HEK293 (cell line): Measurements from ENCODE around the gene CAT.

ENCODE experiments used
- CTCF ChIA-PET: fragments of 350-600 bp; formaldehyde crosslinking; extraction: SDS; loops from one replicate; lab custom pipeline; 2021; ENCODE audit warnings: antibody characterized with exemption; lab: Yijun Ruan, JAX
- POLR2A ChIA-PET: fragments of 300-600 bp; formaldehyde crosslinking; extraction: SDS; loops from one replicate; lab custom pipeline; 2020; ENCODE audit warnings: antibody characterized with exemption, inconsistent platforms; lab: Yijun Ruan, JAX
- H3K27ac ChIP-seq: fragments of 200-500 bp; sonication (Bioruptor generic); 2 replicates; pipeline ENCODE4 v1.5.1; 2014; ENCODE audit warnings: low read depth, low read length, control low read depth, inconsistent platforms; ENCODE audit errors: extremely low read depth
- H3K36me3 ChIP-seq, 2 experiments: fragments of 200-500 bp in 1 of 2; sonication (Bioruptor generic) in 1 of 2; 1 replicate in 1 of 2; 2 replicates in 1 of 2; pipeline ENCODE4 v1.5.1; 2014 to 2017; ENCODE audit warnings: inconsistent platforms in 2 of 2, low read length in 2 of 2; ENCODE audit not compliant: control insufficient read depth in 2 of 2, insufficient read depth in 1 of 2
- H3K4me1 ChIP-seq: fragments of 200-500 bp; sonication (Bioruptor generic); 2 replicates; pipeline ENCODE4 v1.5.1; 2014; ENCODE audit warnings: mild to moderate bottlenecking, low read length, inconsistent platforms; ENCODE audit not compliant: control insufficient read depth, insufficient read depth
- H3K4me3 ChIP-seq: 2 replicates; pipeline ENCODE4 v1.5.1; 2011; ENCODE audit warnings: low read depth, mild to moderate bottlenecking, control low read depth, low read length, moderate library complexity
- H3K9me3 ChIP-seq: fragments of 200-500 bp; sonication (Bioruptor generic); 2 replicates; pipeline ENCODE4 v1.5.1; 2014; ENCODE audit warnings: low read depth, low read length, inconsistent platforms; ENCODE audit not compliant: control insufficient read depth, insufficient read depth
- ATF2 ChIP-seq: fragments of 450-650 bp; formaldehyde crosslinking; IDR thresholded peaks from 2 replicates; pipeline ENCODE4 v1.5.1; 2016; ENCODE audit warnings: missing biosample characterization, missing genetic modification characterization, low read depth
- EGR2 ChIP-seq: fragments of 450-650 bp; formaldehyde crosslinking; IDR thresholded peaks from 2 replicates; pipeline ENCODE4 v1.5.1; 2016; ENCODE audit warnings: low read depth, missing biosample characterization, missing genetic modification characterization
- RBAK ChIP-seq: fragments of 450-650 bp; formaldehyde crosslinking; IDR thresholded peaks from 2 replicates; pipeline ENCODE4 v1.5.1; 2016; ENCODE audit warnings: missing biosample characterization, missing genetic modification characterization
- SP2 ChIP-seq: fragments of 450-650 bp; formaldehyde crosslinking; IDR thresholded peaks from 2 replicates; pipeline ENCODE4 v1.5.1; 2016; ENCODE audit warnings: missing biosample characterization, missing genetic modification characterization
- TRIM28 ChIP-seq: IDR thresholded peaks from 2 replicates; pipeline ENCODE4 v1.6.1; 2011; ENCODE audit warnings: low read length, control low read depth, borderline replicate concordance
- YY1 ChIP-seq: fragments of 450-650 bp; formaldehyde crosslinking; IDR thresholded peaks from 2 replicates; pipeline ENCODE4 v1.5.1; 2018; ENCODE audit warnings: missing biosample characterization, missing genetic modification characterization
- ZFP37 ChIP-seq: fragments of 450-650 bp; formaldehyde crosslinking; IDR thresholded peaks from 2 replicates; pipeline ENCODE4 v1.5.1; 2016; ENCODE audit warnings: missing biosample characterization, missing genetic modification characterization
- ZNF174 ChIP-seq: fragments of 450-650 bp; formaldehyde crosslinking; IDR thresholded peaks from 2 replicates; pipeline ENCODE4 v1.5.0; 2017; ENCODE audit warnings: missing biosample characterization, mild to moderate bottlenecking, missing genetic modification characterization
- ZNF211 ChIP-seq: fragments of 450-650 bp; formaldehyde crosslinking; IDR thresholded peaks from 2 replicates; pipeline ENCODE4 v1.5.1; 2016; ENCODE audit warnings: low read depth, missing biosample characterization, missing genetic modification characterization
- ZNF280C ChIP-seq: fragments of 450-650 bp; formaldehyde crosslinking; IDR thresholded peaks from 2 replicates; pipeline ENCODE4 v1.5.1; 2016; ENCODE audit warnings: missing biosample characterization, missing genetic modification characterization
- ZNF335 ChIP-seq: fragments of 450-650 bp; formaldehyde crosslinking; conservative IDR thresholded peaks from 2 replicates; pipeline ENCODE4 v1.5.1; 2016; ENCODE audit warnings: missing biosample characterization, missing genetic modification characterization
- ZNF449 ChIP-seq: fragments of 450-650 bp; formaldehyde crosslinking; IDR thresholded peaks from 2 replicates; pipeline ENCODE4 v1.5.1; 2017; ENCODE audit warnings: missing biosample characterization, mild to moderate bottlenecking, missing genetic modification characterization, moderate library complexity
- ZNF501 ChIP-seq: fragments of 450-650 bp; formaldehyde crosslinking; IDR thresholded peaks from 2 replicates; pipeline ENCODE4 v1.5.1; 2016; ENCODE audit warnings: missing biosample characterization, missing genetic modification characterization
- ZNF521 ChIP-seq: fragments of 450-650 bp; formaldehyde crosslinking; IDR thresholded peaks from 2 replicates; pipeline ENCODE4 v1.5.1; 2017; ENCODE audit warnings: missing biosample characterization, mild to moderate bottlenecking, missing genetic modification characterization
- ZNF544 ChIP-seq: fragments of 450-650 bp; formaldehyde crosslinking; IDR thresholded peaks from 2 replicates; pipeline ENCODE4 v1.5.0; 2017; ENCODE audit warnings: missing biosample characterization, missing genetic modification characterization
- ZNF600 ChIP-seq: fragments of 450-650 bp; formaldehyde crosslinking; IDR thresholded peaks from 2 replicates; pipeline ENCODE4 v1.5.1; 2016; ENCODE audit warnings: missing biosample characterization, missing genetic modification characterization
- ZNF664 ChIP-seq: fragments of 450-650 bp; formaldehyde crosslinking; IDR thresholded peaks from 2 replicates; pipeline ENCODE4 v1.5.1; 2016; ENCODE audit warnings: missing biosample characterization, missing genetic modification characterization
- ZNF707 ChIP-seq: fragments of 450-650 bp; formaldehyde crosslinking; IDR thresholded peaks from 2 replicates; pipeline ENCODE4 v1.5.1; 2016; ENCODE audit warnings: missing biosample characterization, missing genetic modification characterization
- ZNF76 ChIP-seq: fragments of 450-650 bp; formaldehyde crosslinking; IDR thresholded peaks from 2 replicates; pipeline ENCODE4; 2016; ENCODE audit warnings: low read depth, missing biosample characterization, missing genetic modification characterization, borderline replicate concordance
- TF ChIP-seq, protein P1 (sequence below): fragments of 450-650 bp; formaldehyde crosslinking; IDR thresholded peaks from 2 replicates; pipeline ENCODE4 v1.5.1; 2016; ENCODE audit warnings: missing biosample characterization, missing genetic modification characterization
- TF ChIP-seq, protein P2 (sequence below): fragments of 450-650 bp; formaldehyde crosslinking; IDR thresholded peaks from 2 replicates; pipeline ENCODE4 v1.5.1; 2016; ENCODE audit warnings: missing biosample characterization, missing genetic modification characterization

CAT gene

GRCh38 chr11:34437224-34438125 lies 1.3 kb upstream of the CAT start (continued):
- TF ChIP-seq YY1 (tag by site-specific recombination) (no peak), ZNF76 (tag by site-specific recombination) (no peak), SP2 (no peak), ZNF335 (tag by site-specific recombination) (no peak), RBAK (no peak), ZNF664 (tag by site-specific recombination) (no peak), ZFP37 (tag by site-specific recombination) (no peak)

DNA sequence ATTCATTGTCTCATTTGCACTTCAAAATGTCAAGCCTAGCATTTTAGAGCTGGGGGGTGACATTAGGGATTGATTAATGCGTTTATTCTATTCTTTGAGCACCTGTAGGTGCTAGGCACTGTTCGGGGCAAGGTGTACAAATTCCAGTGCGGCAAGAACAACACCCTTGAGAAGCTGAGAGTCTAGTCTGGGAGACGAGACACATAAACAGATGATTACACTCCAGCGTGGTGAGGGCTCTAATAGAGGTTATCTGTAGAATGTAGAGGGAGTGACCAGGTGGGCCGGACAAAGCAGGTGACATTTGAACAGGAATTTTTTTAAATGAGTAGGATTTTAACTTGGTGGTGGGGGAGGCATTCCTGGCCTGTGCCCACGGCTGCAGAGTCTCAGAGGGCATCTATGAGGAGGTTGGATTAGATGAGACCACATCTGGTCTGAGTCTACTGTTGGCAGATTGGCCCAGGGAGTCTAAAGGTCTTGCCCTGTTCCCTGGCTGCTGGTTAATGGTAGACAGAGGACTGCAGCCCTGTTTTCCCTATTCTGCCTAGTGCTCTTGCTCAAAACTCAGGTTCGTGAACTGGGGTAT lies 970 bp downstream of the CAT start:
- TF ChIP-seq TRIM28, result no peak; the same call in 1 of the 2 replicates
- TF ChIP-seq ATF2, result no peak
- H3K4me3 ChIP-seq, result peak overlapping the region; percentile 70
- H3K4me1 ChIP-seq, result no peaks in the 10 kb centered on the region
- H3K9me3 ChIP-seq, result no peaks in the 10 kb centered on the region
- no peak overlapping the region; the same call in 1 of the 2 replicates for H3K27ac ChIP-seq
- POLR2A ChIA-PET, result interaction anchor here (0.7 kb wide), 2 partner anchors 107 to 648 kb away, joined by 3 read pairs; no protein-coding TSS in a partner anchor
- no peaks in the 10 kb centered on the region for H3K36me3 ChIP-seq
- CTCF ChIA-PET, result interaction anchor here (1.7 kb wide), 1 partner anchor 28 kb away, joined by 5 read pairs; no protein-coding TSS in a partner anchor

- ChIA-PET POLR2A (no interaction called here), CTCF (no interaction called here)
- H3K4me3 ChIP-seq, result no peak overlapping the region
- no peaks in the 10 kb centered on the region for H3K9me3 ChIP-seq
- no peaks in the 10 kb centered on the region for H3K4me1 ChIP-seq
- no peaks in the 10 kb centered on the region for H3K36me3 ChIP-seq
- H3K27ac ChIP-seq, result no peak overlapping the region
- no peak for TF ChIP-seq ZNF211
- no peak for TF ChIP-seq ZNF449
- TF ChIP-seq ZNF600 (tag by site-specific recombination), result no peak
- TF ChIP-seq ZNF174 (tag by site-specific recombination), result no peak
- TF ChIP-seq EGR2 (tag by site-specific recombination), result no peak
- no peak for TF ChIP-seq ZNF501 (tag by site-specific recombination)
- TF ChIP-seq ZNF707 (tag by site-specific recombination), result no peak
- no peak for TF ChIP-seq ZNF521 (tag by site-specific recombination)
- TF ChIP-seq, protein P1, sequence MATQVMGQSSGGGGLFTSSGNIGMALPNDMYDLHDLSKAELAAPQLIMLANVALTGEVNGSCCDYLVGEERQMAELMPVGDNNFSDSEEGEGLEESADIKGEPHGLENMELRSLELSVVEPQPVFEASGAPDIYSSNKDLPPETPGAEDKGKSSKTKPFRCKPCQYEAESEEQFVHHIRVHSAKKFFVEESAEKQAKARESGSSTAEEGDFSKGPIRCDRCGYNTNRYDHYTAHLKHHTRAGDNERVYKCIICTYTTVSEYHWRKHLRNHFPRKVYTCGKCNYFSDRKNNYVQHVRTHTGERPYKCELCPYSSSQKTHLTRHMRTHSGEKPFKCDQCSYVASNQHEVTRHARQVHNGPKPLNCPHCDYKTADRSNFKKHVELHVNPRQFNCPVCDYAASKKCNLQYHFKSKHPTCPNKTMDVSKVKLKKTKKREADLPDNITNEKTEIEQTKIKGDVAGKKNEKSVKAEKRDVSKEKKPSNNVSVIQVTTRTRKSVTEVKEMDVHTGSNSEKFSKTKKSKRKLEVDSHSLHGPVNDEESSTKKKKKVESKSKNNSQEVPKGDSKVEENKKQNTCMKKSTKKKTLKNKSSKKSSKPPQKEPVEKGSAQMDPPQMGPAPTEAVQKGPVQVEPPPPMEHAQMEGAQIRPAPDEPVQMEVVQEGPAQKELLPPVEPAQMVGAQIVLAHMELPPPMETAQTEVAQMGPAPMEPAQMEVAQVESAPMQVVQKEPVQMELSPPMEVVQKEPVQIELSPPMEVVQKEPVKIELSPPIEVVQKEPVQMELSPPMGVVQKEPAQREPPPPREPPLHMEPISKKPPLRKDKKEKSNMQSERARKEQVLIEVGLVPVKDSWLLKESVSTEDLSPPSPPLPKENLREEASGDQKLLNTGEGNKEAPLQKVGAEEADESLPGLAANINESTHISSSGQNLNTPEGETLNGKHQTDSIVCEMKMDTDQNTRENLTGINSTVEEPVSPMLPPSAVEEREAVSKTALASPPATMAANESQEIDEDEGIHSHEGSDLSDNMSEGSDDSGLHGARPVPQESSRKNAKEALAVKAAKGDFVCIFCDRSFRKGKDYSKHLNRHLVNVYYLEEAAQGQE, result no peak
- TF ChIP-seq ZNF544, result no peak
- TF ChIP-seq ZNF280C (tag by site-specific recombination), result no peak
- no peak for TF ChIP-seq YY1 (tag by site-specific recombination)
- TF ChIP-seq, protein P2, sequence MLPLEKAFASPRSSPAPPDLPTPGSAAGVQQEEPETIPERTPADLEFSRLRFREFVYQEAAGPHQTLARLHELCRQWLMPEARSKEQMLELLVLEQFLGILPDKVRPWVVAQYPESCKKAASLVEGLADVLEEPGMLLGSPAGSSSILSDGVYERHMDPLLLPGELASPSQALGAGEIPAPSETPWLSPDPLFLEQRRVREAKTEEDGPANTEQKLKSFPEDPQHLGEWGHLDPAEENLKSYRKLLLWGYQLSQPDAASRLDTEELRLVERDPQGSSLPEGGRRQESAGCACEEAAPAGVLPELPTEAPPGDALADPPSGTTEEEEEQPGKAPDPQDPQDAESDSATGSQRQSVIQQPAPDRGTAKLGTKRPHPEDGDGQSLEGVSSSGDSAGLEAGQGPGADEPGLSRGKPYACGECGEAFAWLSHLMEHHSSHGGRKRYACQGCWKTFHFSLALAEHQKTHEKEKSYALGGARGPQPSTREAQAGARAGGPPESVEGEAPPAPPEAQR, result no peak
These were observed 3.1 kb downstream of the CAT start for GRCh38 chr11:34441814-34442213.
